KG1 (cell line): ENCODE measurements around the gene ACOXL.
"Not testable (repeated sequence)": the region's sequence is repeated elsewhere in the genome, so short reads cannot be mapped to it uniquely, and the experiment has no call there.

Experiments
- DNase-seq: peaks from one replicate; lab custom pipeline; 2025; lab: John Stamatoyannopoulos, UW

Gene ACOXL

GRCh38 chr2:111041398-111042202 lies 309.2 kb downstream of the ACOXL start:
- no peak for DNase-seq

GRCh38 chr2:111042261-111042660 lies 309.9 kb downstream of the ACOXL start:
- DNase-seq: no peak

- DNase-seq: no peak
Measured at GRCh38 chr2:111042772-111043771, 310.7 kb downstream of the ACOXL start.

GRCh38 chr2:111044066-111044465 lies 311.7 kb downstream of the ACOXL start:
- no peak for DNase-seq

- not testable (repeated sequence) for DNase-seq
Measured at GRCh38 chr2:111045236-111045635, 312.9 kb downstream of the ACOXL start.

GRCh38 chr2:111045771-111046444 lies 313.5 kb downstream of the ACOXL start:
- no peak for DNase-seq

- no peak for DNase-seq
Measured at GRCh38 chr2:111046670-111047069, 314.3 kb downstream of the ACOXL start.

- DNase-seq: no peak
Measured at GRCh38 chr2:111048856-111049768, 316.7 kb downstream of the ACOXL start.

GRCh38 chr2:111049792-111050640 lies 317.6 kb downstream of the ACOXL start:
- DNase-seq: no peak

GRCh38 chr2:111050701-111051376 lies 318.5 kb downstream of the ACOXL start:
- no peak for DNase-seq

GRCh38 chr2:111052621-111053020 lies 320.2 kb downstream of the ACOXL start:
- DNase-seq: no peak

GRCh38 chr2:111053266-111053665 lies 320.9 kb downstream of the ACOXL start:
- no peak for DNase-seq

- DNase-seq: no peak
Measured at GRCh38 chr2:111053825-111054515, 321.6 kb downstream of the ACOXL start.

GRCh38 chr2:111054791-111055691 lies 322.7 kb downstream of the ACOXL start:
- DNase-seq: no peak

GRCh38 chr2:111055735-111056134 lies 323.4 kb downstream of the ACOXL start:
- no peak for DNase-seq

- DNase-seq: no peak
Measured at GRCh38 chr2:111057045-111057444, 324.7 kb downstream of the ACOXL start.

- no peak for DNase-seq
Measured at GRCh38 chr2:111057721-111058120, 325.3 kb downstream of the ACOXL start.

- DNase-seq: no peak
Measured at GRCh38 chr2:111058264-111058663, 325.9 kb downstream of the ACOXL start.
